Measurements from ENCODE around the gene MLLT1.

Gene MLLT1

DNA sequence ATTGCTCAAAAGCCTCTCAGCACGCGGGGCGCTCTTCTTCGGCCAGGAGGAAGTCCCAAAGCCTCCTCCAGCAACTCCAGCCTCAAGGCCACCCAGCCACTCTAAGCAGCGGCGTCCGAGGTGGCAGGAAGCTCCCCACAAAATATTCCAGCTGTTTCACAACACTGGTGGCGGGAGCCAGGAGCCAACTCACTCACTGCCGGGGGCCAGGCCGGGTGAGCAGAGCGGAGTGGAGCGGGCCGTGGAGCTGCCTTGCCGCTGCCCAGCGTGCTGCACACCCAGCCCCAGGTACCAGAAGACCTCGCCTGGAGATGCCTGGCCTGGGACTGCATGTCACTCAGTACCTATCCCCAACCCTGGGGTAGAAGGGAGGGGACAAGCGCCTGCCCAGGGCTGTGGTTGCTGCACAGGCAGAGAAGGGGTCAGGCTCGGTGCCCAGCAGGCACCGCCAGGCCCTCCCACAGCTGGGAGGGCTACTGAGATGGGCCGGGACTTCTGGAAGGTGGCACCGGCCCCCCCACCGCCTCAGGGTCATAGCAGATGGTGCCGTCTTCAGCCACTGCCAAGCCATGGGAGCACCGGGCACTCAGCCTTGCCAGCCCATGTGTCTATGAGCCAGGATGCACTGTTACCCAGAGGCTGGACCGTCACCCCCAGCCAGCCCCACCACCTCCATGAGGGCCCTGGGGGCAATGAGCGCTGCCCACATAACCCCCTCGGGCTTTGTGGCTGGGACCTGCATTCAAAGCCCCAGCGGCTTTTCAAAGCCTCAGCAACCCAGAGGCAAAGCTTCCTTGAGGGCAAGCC lies 59.2 kb downstream of the MLLT1 start:
- DNase-seq: no peak

DNA sequence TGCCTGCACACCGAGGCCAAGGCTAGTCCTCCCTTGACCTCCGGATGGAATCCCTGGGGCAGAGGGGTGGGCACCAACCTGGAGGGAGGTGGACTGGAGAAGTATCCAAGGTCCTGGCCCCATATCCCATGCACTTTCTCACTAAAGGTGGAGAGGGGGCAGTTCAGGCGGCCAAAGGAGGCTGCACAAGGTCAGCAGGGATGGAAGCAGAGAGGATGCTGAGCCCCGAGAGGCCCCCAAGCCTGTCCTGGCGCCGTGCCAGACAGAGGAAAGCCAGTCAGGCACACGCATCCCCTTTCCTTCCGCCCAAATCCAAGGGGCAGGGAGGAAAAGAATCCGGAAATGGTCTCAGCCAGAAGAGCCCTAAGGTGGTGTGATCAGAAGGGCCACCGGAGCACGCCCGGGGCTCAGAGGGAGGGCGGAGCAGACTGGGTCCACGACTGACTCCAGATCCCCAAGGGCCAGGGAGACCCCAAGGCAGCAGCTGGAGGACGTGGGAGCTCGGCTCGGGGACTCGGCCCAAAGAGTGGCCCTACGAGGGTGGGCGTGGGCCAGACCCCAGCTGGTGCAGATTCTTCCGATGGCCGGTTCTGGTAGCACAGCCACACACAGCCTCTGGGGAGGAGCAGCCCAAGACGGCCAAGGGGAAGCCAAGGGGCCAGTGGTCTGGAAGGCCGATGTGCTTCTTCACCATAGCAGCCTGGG lies 60.0 kb downstream of the MLLT1 start:
- DNase-seq: no peak

DNA sequence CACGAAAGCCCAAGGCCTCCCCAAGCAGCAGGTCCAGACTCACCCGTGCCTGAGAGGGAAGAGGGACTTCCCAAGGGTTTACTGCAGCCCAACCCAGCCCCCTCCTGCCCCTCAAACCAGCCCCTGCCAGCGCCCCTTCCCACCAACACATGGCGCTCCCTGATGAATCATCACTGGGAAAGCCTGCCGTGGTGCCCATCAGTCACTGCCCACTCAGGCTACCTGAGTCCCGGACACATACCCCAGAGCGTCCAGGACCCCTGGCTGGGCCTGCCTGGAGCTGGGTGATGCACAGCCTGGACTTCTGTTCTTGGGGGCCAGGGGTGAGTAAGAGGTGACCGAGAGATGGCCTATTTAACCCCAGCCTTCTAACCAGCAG lies 60.6 kb downstream of the MLLT1 start:
- DNase-seq: no peak

DNA sequence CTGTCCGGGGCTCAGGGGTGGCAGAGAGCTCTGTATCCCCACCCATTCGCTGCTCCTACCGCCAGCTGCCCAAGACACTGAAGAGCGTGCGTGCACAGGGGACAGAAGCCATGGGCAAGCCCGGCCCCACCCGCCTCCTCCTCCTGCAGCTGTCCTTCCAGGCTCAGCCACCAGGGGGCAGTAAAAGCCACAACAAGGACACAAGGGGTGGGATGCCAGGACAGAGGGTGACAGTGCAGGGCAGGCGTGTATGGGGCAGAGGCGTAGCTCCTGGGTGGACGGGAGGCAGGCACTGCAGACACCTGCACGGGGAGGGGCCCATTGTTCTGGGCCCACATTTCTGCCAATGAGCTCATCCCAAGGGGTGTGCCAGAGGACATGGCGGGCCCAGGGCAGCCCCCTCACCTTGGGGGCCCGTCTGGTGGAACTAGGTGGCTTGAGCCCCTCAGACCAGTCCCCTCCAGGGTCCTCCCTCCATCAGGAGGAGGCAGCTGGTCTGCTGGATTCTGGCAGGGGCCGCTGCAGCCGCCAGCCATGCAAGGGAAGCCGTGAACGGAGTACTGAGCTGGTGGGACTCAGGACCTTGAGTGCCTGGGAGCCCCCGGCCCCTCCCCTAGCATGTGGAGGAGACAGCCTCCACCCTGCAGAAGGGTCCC lies 61.2 kb downstream of the MLLT1 start:
- DNase-seq: no peak

DNA sequence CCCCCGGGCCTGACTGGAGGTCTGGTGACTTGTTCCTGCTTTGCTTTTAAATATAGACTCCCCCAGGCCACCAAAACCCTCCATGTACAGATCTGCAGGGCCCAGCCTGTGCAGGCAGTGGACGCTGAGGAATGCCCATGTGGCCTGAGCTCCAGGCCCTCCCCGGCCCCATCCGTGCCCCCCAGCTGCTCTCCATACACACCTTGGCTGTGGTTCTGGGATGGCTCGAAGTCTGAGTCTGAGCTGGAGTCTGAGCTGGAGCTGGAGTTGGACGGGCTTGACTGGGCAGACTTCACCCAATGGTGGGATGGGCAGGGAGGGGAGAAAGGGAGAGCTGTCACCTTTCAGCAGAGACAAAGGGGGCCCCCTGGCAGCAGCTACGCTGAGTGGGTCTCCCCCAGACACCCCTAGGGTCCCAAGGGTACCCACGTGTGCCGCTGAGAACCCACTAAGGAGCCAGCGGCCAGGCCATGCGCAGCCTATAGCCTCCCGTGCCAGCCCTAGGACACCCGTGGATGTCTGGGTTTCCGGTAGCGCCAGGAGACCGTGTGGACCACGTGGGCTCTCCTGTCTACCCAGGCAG lies 61.9 kb downstream of the MLLT1 start:
- no peak for DNase-seq

DNA sequence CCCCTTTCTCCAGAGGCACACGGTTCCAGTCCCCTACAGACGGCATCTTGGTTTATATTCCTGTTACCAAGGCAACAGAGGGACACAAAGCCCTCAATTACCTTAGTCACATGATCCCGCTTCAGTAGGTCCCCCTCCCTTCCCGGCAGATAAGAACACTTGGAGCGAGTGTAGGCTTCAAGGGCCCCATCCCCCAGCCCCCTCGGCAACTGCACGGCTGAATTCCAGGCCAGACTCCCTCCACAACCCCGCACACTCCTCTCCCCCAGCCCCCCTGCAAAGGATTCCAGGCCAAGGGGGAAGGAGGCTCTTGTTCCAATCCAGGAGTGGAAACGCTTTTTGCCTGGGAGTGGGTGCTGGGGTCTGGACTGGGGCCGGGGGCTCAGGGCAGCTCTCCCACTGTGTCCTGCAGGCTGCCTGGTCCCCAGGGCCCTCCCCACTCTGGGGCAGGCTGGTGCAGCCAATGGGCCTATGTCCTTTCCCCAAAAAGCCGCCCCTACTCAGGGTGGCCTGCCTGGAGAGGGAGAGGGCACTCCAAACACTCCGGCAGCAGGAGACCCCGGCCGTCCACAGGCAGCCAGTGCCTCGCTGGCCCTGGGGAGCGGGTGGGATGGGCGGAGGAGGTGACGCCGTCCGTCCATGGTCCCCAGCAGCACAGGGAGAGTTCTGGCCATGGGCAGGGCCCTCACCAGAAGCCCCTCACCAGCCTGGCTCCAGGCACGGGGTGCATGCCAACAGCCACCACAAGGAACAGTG lies 62.6 kb downstream of the MLLT1 start:
- no peak for DNase-seq

DNA sequence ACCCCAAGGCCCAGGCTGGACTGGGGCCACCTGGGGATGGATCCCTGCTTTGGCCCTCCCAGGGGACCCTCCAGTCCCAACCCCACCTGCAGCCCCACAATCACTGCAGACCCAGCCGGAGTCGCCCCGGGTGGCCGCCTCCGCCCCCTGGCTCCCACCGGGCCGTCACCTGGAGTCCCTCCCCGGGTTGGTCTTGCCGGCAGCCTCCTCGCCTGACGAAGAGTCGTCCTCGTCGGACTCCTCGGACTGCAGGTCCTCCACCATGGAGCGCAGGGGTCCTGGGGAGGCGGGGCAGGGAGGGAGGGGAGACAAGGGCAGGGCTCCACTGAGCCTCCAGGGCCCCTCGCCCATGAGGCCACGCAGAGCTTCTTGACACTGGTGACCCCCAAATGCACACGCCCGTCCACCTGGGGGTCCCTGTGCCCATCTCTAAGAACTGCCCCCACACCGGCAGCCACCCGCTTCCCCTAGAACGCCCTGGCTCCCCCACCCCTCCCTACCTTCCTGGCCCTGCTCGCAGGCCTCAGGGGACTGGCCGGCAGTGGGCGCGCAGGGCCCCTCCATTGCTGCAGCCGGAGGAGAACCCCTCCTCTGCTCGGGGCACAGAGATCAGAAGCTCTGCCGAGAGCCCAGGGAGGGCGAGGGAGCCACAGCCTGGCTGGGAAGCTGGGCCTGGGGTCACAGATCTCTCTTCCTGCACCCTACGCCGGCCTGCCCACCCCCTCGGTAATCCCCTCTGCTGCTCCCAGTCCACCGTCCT lies 63.4 kb downstream of the MLLT1 start:
- DNase-seq: no peak

DNA sequence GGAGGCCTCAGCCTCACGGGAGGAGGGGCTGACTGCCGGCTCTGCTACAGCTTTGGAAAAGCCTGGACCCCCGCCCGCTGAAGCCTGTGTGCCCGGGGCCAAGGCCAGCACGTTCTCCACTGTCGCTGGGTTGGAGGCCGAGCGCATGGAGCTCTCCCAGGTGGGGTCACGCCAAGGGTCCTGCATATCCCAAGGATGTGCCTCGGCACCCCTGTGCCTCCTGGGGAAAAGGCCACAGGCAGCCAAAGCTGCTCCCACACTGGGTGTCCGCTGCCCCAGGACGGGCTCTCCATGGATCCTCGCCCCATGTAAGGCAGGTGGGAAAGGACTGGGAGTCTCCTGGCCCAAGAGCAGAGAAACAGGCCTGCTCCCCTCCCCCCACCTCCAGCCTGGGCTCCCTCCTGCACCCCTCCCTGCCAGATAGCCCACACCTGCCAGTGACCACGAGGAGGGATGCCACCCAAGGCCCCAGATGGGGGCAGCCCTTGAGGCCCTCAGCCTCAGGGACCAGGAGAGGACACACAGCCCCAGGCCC lies 64.0 kb downstream of the MLLT1 start:
- DNase-seq: no peak

DNA sequence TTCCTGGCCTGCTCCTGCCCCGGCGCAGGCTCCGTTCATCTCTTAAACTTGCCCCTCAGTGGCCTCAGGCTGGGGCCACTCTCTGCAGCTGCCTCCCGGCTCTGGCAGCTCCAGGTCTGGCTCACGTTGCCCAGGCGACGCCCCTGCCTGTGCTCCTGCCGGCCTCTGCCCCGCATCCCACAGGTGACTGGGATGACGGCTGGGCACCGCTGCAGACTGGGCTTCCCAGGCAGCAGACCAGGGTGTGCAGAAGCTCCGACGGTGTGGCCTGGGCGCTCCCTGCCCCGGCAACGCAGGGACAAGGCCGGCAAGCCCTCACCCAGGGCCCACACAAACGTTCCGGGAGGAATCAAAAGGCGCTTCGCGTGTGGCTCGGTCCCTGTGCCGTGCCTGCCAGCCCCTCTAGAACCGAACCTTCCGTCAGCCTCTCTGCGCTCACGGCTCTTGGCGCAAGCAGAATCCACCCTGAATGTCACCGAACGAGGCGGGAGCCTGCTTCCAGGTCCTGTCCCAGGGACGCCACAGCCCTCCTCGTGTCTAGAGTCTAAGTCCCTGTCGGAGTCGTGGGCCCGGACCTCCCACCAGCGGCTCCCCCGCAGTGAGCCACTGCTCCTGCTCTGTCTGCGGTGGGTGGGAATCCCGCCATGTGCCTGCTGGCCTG lies 64.8 kb downstream of the MLLT1 start:
- no peak for DNase-seq

DNA sequence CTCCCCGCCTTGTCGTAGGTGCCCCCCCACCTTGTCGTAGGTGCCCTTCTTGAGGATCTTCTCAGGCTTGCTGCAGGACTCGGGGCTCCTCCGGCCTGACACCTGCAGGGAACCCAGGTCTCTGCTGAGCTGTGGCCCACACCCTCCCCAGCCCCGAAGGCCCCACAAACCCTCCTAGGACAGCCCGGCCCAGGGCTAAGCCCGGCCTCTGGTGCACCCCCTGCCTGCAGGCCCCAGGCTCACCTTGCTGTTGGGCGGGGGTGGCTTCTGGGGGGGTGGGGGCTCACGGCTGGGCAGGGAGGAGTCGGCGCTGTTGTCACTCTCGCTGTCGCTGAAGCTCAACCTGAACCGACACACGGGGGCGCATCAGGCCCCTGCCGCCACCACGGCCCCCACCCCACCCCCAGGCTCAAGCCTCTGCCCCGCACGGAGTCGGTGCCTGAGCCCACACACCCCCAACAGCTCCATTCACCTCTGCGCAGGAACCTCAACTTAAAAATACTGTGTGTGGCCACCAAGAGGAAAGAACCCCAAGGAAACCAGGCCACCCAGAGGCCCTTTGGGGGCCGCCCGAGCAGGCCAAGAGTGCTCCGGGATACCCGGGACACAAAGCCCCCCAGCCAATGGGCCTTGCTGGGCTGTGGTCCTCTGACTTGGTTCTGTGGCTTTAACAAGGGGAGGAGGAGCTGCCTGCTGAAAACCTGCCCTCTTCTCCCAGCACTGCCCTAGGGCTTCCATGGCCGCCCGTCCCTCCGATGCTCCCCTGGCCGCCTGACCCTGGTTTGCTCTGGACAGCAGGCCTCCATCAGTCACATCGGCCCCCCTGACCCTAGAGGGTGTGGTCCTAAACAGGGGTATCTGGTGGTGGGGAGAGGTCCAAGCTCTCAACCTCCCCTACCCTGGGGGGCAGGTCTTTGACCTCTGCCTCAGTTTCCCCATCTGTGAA lies 65.8 kb downstream of the MLLT1 start:
- DNase-seq: no peak

DNA sequence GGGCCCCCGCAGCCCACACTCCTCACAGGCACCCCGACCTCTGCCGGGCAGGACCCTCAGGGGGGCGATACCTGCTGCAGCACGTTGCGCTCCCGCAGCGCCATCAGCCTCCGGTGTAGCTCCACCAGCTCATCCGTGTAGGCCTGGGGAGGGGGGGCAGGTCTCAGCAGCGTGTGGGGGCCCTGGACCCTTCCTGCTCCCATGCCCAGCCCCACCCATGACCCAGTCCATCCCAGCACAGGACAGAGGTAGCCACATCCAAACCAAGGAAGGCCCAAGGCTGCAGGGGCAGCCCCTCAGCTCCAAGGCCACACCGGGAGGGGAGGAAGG lies 66.5 kb downstream of the MLLT1 start:
- no peak for DNase-seq

DNA sequence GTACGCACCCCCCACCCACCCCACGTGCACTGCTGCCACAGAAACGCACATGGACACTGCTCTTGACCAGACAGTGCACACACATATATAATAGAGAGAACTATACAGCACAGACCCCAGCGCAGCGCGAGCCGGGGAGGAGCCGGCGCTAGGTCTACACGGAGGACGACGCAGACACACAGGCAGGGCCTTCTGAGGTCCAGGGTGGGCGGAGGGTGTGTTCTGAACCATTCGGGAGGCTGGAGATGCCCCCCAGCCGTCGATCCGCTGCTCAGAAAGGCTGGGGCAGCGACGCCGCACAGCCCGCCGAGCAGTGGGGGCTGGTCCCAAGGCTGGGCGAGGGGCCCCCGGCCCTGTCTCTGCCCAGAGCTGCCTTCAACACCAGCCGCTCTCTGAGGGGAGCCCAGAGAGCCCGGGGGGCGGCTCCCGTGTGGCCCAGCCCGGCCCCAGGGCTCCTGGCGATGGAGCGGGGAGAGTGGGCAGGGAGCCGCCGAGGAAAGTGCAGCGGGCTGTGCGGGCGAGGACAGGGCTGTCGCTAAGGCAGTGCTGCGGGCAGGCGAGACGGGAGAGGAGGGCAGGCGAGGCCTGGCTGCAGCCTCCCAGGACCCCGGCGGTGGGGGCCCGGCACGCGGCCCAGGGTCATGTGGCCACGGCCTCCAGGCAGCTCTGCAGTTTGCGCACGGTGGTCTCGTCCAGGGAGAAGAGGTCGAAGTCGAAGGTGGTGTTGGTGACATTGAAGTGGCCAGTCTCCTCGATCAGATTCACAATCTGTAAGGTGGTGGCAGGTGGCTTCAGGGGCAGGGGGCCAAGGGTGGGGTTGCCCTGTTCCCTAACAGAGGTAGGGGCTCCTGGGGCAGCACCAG lies 67.1 kb downstream of the MLLT1 start:
- DNase-seq: no peak

DNA sequence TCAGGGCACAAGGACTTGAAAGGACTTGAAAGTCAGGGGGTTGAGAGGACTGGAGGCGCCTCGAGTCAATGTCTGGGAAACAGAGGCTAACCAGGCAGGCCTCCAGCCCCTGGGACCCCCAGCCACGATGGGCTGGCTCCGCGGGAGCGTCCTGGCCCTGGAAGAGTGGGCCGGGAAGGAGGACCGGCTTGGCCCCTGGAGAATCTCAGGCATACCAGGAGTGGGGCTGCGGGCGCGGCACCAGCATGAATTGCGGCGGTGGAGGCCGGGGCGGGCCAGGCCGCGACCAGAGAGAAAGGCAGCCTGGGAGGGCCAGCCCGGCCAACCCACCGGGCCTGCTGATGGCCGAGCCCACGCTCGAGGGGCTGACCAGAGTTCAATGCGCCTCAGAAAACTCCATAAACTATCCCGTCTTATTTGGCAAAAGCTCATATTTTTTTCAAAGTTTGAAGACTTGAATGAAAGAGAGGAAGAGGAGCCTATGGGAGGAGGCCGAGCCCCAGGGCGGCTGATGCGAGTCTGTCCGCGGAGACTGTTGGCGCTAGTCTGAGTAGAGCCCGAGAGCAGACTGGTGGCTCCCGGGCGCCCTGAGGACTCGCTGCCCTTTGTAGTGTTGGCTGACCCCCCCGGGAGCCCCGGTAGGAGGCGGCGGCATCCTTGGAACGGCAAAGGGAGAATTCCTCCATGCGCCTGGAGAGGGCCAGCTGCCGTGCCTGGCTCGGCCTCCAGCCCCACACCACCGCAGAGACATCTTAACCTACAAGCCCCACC lies 68.0 kb downstream of the MLLT1 start:
- no peak for DNase-seq

DNA sequence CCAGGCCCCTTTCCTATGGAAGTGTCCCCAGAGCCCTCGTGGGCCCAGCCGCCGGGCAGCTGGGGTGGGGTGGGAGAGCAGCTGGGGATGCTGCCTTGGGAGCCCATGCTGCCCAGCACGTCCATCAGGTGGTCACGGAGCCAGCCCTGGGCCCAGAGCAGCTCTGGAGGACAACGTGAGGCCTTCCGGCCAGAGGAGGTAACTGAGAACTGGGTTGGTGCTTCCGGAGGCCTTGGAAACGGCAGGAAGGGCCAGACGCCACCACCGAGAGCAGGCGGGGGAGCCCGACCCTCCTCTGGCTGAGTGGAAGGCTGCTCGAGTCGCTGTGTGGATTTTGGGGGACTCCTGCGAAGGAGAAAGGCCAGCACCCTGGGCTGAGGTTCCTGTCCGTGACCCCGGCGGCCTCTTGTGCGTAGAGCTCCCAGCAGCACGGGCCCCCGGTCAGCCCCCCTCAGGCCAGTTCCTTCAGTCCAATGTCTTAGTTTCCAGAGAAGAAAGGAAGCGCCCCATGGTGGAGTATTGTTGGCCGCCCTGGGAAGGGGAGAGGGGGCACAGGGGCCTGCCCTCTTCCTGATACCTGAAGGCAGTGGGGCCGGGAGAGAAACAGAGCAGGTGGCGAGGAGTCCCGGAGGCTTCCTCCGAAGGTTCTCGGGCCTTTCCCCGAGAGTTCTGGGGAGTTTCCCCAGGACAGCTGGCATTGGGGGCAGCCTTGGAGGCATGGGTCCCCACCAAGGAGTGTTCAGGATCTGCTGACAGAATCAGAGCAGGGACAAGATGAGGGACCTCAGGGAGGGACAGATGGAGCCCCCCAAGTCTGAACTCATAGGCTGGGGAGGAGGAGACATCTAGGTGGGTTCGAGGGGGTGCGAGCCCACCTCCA lies 68.8 kb downstream of the MLLT1 start:
- DNase-seq: no peak

DNA sequence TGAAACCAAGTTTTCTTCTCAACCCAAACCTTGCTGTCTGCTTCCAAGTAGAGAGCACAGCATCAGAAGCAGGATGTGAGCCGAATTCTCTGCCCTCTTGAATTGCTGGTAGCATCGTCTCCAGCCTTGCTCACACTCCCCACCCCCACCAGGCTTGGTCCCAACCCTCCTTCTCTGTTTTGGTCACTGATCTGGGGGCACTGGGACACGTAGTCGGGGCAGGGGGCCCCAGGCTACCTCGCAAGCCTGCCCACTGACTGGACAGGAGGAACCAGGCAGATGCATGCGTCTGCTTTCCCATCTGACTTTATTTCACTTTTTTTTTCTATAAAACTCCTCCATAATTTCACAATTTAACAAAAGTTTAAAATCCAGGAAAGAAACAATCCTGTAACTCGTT lies 69.7 kb downstream of the MLLT1 start:
- DNase-seq: no peak

DNA sequence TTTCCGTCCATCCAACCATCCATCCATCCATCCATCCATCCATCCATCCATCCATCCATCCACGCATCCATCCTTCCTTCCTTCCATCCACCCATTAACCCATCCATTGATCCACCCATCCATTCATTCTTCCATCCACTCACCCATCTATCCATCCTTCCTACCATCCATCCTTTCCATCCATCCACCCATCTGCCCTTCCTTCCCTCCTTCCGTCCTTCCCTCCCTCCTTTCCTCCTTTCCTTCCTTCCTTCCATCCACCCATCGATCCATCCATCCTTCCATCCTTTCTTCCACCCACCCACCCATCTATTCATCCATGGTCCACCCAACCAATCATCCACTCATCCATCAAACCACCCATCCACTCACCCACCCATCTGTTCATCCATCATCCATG lies 70.1 kb downstream of the MLLT1 start:
- no peak for DNase-seq

DNA sequence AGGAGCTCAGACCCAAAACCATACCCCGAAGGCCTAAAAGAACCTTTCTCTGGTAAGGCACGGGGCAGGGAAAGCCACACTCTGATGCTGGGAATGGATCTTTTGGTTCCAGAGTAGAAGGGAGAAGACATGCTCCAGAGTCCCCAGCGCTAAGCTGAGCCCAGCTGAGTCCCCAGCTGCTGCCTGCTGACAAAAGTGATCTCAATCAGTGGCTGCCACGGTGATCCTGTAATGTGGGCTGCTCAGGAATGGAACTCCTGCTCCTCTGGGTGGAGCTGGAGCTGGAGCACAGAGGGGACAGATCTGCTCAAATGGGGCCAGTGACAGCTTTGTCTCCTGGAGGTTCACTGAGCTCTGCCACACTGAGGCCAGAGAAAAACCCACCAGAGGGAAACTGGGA lies 70.5 kb downstream of the MLLT1 start:
- no peak for DNase-seq

Measured in NCI-H1436 treated with DMSO at 0.1 percent for 48 hours (cell line).